NT2/D1 (cell line): ENCODE results near the gene GSTO2.

Experiments used
- SUZ12 ChIP-seq: IDR thresholded peaks from 2 replicates; pipeline ENCODE4 v1.6.1; 2011; ENCODE audit not compliant: insufficient read length, insufficient read depth; ENCODE audit errors: extremely low read depth
- YY1 ChIP-seq: IDR thresholded peaks from 2 replicates; pipeline ENCODE4 v1.6.1; 2011; ENCODE audit not compliant: insufficient read length, insufficient read depth

DNA sequence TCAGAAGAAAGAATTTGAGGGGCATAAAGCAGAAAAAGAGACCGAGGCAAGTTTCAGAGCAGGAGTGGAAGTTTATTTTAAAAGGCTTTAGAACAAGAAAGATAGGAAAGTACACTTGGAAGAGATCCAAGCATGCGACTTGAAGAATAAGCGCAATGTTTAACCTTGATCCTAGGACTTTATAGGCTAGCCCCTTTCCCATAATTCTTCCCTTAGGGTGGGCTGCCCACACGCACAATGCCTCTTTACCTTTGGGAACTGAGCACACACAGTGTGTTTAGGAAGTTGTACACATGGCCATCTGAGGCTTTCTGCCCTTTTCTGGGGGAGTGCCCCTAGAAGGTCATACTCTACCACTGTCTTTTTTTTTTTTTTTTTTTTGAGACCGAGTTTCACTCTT lies 25.5 kb upstream of the GSTO2 start:
- no peak for TF ChIP-seq SUZ12
- no peak for TF ChIP-seq YY1
